Left renal pelvis (tissue), 4 donors: Measurements from ENCODE around the gene TCF7L2. TPM values are rescaled to one million over a fixed set of nuclear protein-coding genes. Genes with fewer than 3 reads are reported as not detected.
"Not testable (repeated sequence)": the region's sequence is repeated elsewhere in the genome, so short reads cannot be mapped to it uniquely, and the experiment has no call there.

Experiments
- DNase-seq, 4 donors: peaks; one replicate each; pipeline ENCODE4 v3.0.0-alpha.2; 2013; ENCODE audit warnings: low read depth in 4 of 4, low spot score in 3 of 4
- polyA plus RNA-seq, 4 donors: library from polyadenylated mRNA; unstranded; fragments of 120-200 nt; gene quantifications; one replicate each; pipeline ENCODE4 v1.2.1, GENCODE V29; 2013; ENCODE audit not compliant: insufficient read length in 4 of 4

Gene TCF7L2
- polyA plus RNA-seq, 4 donors: 41.2 to 52.3 (median 48.3) TPM

DNA sequence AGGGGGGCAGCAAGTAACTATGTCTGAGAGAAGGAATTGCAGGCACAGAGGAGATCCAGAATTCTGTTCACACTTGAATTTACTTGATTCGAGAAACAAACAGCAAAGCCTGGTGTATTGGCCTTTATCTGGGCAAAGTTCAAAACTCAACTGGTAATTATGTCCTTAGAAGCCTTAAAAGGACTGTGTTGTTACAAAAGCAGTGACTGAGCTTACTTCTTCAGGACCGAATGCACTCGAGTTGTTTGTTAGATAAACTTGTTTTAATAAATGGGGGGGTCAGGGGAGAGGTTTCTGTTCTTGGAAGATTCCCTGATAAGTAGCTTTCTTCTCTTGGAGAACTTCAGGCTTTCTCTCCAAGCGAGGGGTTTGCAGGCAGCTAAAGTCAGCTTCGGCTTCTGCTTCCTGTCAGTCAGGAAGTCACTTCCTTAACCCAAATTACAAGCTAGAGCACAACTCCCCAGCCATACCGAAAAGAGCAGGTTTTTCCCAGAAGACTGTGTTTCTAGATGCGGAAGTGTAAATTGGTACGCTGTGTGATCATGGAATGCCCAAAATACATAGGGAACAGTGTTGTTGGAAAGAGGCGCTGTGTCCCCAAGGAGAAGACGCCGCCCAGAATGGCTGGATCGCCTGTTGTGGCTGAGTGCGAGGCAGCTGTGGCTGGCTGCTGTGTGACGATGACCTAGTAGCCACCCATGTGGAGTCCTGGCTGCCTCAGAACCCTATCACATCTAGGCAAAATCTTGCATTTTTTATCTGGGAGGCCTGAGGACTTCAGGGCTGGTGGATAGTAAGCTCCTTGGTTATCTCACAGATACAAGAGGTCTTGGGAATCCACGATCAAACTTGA is 110.4 kb downstream of the TCF7L2 start:
- DNase-seq: no peak

GRCh38 chr10:113061054-113061430 is 111.0 kb downstream of the TCF7L2 start:
- DNase-seq: no peak

- DNase-seq: no peak
Measured at GRCh38 chr10:113061557-113061956, 111.5 kb downstream of the TCF7L2 start.

- DNase-seq: no peak
Measured at GRCh38 chr10:113063043-113063967, 113.3 kb downstream of the TCF7L2 start.

DNA sequence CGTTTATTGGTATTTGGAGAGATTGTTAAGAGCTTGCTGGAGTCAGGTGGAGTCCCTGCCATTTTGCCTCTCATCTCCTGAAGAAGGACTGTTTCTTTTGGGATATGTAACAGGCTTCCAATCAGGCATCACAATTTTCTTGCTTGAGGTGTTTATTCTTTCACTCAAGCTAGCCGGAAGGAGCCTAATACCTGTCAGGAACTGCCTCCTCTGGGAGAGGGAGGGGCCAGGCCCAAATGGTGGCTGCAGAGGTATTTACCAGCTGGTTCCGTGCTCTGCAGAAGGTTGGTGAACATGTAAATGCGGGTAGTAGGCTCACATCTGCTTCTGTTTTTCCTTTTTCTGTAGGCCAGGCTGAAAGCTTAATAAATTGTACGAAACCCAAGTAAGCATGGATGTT is 114.0 kb downstream of the TCF7L2 start:
- no peak for DNase-seq

- not testable (repeated sequence) for DNase-seq
Measured at GRCh38 chr10:113066120-113066519, 116.1 kb downstream of the TCF7L2 start.

- DNase-seq: no peak
Measured at GRCh38 chr10:113066561-113067312, 116.7 kb downstream of the TCF7L2 start.

DNA sequence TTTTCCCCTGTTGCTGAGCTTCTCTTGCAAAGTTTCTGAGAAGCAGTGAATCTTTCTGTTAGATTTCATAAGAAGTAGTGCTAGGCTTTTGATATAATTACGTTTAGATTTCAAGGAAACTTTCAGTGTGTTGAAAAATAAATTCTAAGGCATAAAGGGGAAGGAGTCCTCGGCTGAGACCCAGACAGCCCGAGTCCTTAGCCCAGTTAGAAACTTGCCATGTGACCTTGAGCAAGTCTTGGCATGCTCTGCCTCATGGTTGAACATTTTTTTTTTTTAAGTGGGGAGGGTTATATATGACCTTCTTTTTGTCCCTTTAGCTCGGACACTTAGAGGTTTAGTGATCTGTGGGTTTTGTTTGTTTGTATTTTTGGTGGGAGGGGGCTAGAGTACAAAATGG is 117.5 kb downstream of the TCF7L2 start:
- DNase-seq: no peak

DNA sequence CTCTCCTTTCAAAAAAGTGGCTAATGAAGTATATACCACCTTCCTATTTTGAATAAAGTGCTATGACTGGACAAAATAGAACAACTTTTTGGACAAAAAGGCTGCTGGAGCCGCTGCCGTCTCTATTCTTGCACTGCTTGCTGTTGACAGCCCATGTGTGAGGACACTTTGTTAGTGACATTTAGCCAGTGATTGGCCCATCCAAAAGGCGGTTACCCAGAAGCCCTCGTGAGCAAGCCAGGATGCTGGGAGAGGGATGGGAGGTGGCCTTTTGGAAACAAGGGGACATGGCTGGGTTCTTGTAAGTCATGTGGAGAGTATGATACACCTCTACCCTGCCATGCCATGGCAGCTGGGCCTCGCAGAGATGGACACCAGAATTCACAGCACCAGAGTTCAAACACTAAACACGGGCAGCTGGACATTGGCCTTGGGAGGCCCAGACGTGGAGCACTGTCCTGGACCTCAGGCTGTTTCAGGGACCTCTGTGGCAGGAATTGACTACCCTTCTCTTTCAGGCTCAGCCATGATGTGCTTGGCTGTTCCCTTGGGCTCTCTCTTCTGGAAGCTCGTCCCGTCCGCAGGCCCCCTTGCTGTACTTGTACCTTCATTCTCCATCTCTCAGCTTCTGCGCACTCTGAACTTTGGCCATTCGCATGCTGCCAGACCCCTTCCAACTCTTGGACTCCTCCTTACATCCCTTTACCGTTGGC is 118.3 kb downstream of the TCF7L2 start:
- DNase-seq: no peak

- DNase-seq: no peak
Measured at GRCh38 chr10:113069595-113069994, 119.5 kb downstream of the TCF7L2 start.

GRCh38 chr10:113071446-113071845 is 121.4 kb downstream of the TCF7L2 start:
- no peak for DNase-seq

DNA sequence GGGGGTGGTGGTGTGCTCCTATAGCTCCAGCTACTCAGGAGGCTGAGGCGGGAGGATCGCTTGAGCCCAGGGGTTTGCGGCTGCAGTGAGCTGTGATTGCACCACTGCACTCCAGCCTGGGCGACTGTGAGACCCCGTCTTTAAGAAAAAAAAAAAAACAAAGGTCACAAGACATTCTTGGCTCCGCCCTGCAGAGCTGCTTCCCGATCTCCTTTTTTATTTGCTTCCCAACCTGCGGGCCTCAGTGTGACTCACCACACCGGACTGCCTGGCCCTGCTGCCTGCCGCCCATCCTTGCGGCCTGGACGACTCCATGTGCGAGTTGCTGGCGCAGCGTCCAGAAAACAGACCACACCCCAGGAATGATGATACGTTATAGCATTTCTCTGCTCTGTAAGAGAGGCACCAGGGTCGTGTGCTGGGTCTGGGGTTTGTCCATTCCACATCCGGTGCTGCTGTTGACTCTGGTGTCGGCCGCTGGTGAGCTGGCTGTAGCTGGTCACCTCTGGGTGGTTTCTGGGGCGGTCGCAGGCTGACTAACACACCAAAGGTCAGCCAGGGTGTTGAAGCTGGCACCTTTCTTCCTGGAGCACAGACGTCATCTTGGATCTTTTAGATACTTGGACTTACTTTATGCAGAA is 123.6 kb downstream of the TCF7L2 start:
- DNase-seq: no peak

- no peak for DNase-seq
Measured at GRCh38 chr10:113076949-113077348, 126.9 kb downstream of the TCF7L2 start.

- DNase-seq: no peak
Measured at GRCh38 chr10:113078282-113078907, 128.3 kb downstream of the TCF7L2 start.

DNA sequence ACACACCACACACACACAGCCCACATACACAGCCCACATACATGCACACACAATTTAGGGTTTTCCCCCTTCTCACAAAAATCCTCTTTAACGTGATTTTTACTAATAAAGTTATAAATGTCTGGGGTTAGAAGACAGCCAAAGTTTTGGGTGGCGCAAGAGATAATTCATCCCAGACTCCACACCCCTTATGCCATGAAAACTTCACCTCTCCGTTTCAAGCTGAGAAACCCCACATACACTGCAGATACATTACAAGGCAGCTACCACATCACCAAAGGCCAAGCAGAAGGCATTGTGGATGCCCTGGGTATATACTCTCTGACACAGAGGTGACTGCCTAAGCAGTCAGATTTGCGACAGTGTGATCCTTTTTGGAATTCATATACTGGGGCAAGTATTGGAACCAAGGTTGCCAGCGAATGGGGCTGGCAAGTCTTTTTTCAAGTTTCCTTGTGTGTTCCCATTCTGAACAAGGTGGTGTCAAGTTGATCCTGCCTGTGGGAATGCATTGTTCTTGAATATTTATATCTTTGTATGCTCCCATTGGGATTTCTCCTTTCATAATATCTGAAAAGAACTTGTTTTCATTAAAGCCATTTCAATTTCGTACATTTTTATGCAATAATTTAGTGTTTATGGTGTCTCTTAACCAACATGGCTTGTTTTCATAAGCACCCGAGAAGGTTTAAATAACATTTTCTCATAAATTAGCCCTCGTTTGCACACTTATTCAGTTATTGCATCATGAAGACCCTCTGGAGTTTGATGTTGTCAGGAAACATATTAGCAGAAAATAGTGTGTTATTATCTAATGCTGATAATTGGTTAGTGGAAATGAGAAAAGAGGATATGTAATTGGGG is 130.2 kb downstream of the TCF7L2 start:
- DNase-seq: no peak

- DNase-seq: no peak
Measured at GRCh38 chr10:113080925-113081229, 130.8 kb downstream of the TCF7L2 start.

GRCh38 chr10:113084031-113084430 is 134.0 kb downstream of the TCF7L2 start:
- no peak for DNase-seq

GRCh38 chr10:113085776-113086175 is 135.7 kb downstream of the TCF7L2 start:
- no peak for DNase-seq

DNA sequence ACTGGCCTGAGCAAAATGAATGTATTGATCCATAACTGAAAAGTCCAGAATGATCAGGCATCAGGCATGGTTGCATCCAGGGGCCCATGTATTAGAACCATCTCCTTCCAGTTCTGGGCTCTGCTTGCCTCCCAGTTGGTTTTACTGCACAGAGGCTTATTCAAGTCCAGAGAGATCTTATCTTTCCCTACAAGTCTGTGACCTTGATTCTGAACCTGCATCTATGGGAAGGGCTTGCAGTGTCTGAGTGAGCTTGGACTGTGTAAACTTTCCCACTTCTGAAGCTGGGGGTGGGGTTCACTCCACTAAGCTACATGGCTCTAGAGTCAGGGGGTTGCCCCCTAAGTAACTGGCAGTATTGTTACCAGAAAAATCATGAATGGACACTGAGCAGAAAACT is 136.2 kb downstream of the TCF7L2 start:
- no peak for DNase-seq
